IMR-90 (cell line): ENCODE data around the gene SNAP25. TPM values are rescaled to one million over a fixed set of nuclear protein-coding genes. Genes with fewer than 3 reads are reported as not detected.

Experiments used
- ATAC-seq: fragments of 200-7000 bp; cut with Tn5 transposase; 2 replicates; pipeline ENCODE4 v1.9.1; 2020; ENCODE audit warnings: low read depth, mild to moderate bottlenecking, moderate library complexity
- BruUV-seq: library from RNA; stranded (reverse); fragments of 400-500 nt; replicated peaks from 2 replicates; lab custom pipeline; 2021; lab: Mats Ljungman, UMichigan
- CTCF ChIA-PET: fragments of 300-600 bp; formaldehyde crosslinking; extraction: SDS; loops from one replicate; lab custom pipeline; 2021; ENCODE audit warnings: antibody characterized with exemption; lab: Yijun Ruan, JAX
- POLR2A ChIA-PET: fragments of 300-600 bp; sonication (Branson Sonifier 250); formaldehyde crosslinking; loops from one replicate; lab custom pipeline; 2022; ENCODE audit warnings: antibody characterized with exemption; ENCODE audit not compliant: unreplicated experiment; lab: Charles Lee
- DNase-seq: peaks from one replicate; pipeline ENCODE4 v3.0.0; 2013
- H2AFZ ChIP-seq: replicated peaks from 2 replicates; pipeline ENCODE3; 2013; ENCODE audit warnings: low read length, mild to moderate bottlenecking; ENCODE audit not compliant: poor library complexity
- H2AK5ac ChIP-seq: 2 replicates; pipeline ENCODE4 v1.6.1; 2013; ENCODE audit warnings: low read depth, low read length, inconsistent platforms
- H2AK9ac ChIP-seq: replicated peaks from 2 replicates; pipeline ENCODE3; 2013; ENCODE audit warnings: mild to moderate bottlenecking, low read depth, low read length, moderate library complexity; ENCODE audit not compliant: poor library complexity
- H2BK120ac ChIP-seq: 2 replicates; pipeline ENCODE4 v1.6.1; 2013; ENCODE audit warnings: low read depth, low read length, inconsistent platforms
- H2BK15ac ChIP-seq: 3 replicates; pipeline ENCODE4 v1.6.1; 2013; ENCODE audit warnings: low read depth, low read length, inconsistent platforms
- H2BK20ac ChIP-seq: 2 replicates; pipeline ENCODE4 v1.6.1; 2013; ENCODE audit warnings: low read depth, mild to moderate bottlenecking, inconsistent platforms, low read length, moderate library complexity
- H2BK5ac ChIP-seq: 2 replicates; pipeline ENCODE4 v1.6.1; 2013; ENCODE audit warnings: mild to moderate bottlenecking, low read depth, low read length, inconsistent platforms; ENCODE audit not compliant: poor library complexity, severe bottlenecking
- H3K14ac ChIP-seq: replicated peaks from 2 replicates; pipeline ENCODE4 v1.6.1; 2013; ENCODE audit warnings: low read depth, low read length, inconsistent platforms
- H3K18ac ChIP-seq: 2 replicates; pipeline ENCODE4 v1.6.1; 2013; ENCODE audit warnings: low read depth, low read length, control low read depth
- H3K23ac ChIP-seq: 2 replicates; pipeline ENCODE4 v1.6.1; 2013; ENCODE audit warnings: low read depth, low read length, inconsistent platforms
- H3K27ac ChIP-seq: 2 replicates; pipeline ENCODE4 v1.5.1; 2013; ENCODE audit warnings: mild to moderate bottlenecking, control low read depth, low read length; ENCODE audit not compliant: insufficient read depth
- H3K27me3 ChIP-seq: 2 replicates; pipeline ENCODE4 v1.6.1; 2013; ENCODE audit warnings: low read length; ENCODE audit not compliant: control insufficient read depth, insufficient read depth
- H3K36me3 ChIP-seq: 2 replicates; pipeline ENCODE4 v1.6.1; 2013; ENCODE audit warnings: low read length, mixed read lengths; ENCODE audit not compliant: control insufficient read depth, insufficient read depth
- H3K4ac ChIP-seq: 2 replicates; pipeline ENCODE4 v1.6.1; 2013; ENCODE audit warnings: low read depth, low read length, inconsistent platforms
- H3K4me1 ChIP-seq: 2 replicates; pipeline ENCODE4 v1.6.1; 2013; ENCODE audit warnings: low read length, mixed read lengths; ENCODE audit not compliant: control insufficient read depth, insufficient read depth
- H3K4me2 ChIP-seq: 2 replicates; pipeline ENCODE4 v1.6.1; 2013; ENCODE audit warnings: low read depth, mild to moderate bottlenecking, control low read depth, low read length, moderate library complexity
- H3K4me3 ChIP-seq: 2 replicates; pipeline ENCODE4 v1.5.1; 2013; ENCODE audit warnings: low read depth, mild to moderate bottlenecking, control low read depth, low read length, moderate library complexity; ENCODE audit not compliant: insufficient read depth
- H3K56ac ChIP-seq: 2 replicates; pipeline ENCODE4 v1.6.1; 2013; ENCODE audit warnings: low read length, inconsistent platforms; ENCODE audit not compliant: insufficient read depth; ENCODE audit errors: extremely low read depth
- H3K79me1 ChIP-seq, 2 experiments: 2 replicates each; pipeline ENCODE4 v1.6.1; 2013; ENCODE audit warnings: low read length in 2 of 2, inconsistent platforms in 1 of 2, low read depth in 1 of 2
- H3K9ac ChIP-seq: 2 replicates; pipeline ENCODE4 v1.6.1; 2013; ENCODE audit warnings: low read depth, low read length, control low read depth
- H3K9me1 ChIP-seq: 2 replicates; pipeline ENCODE4 v1.6.1; 2013; ENCODE audit warnings: low read length, inconsistent platforms; ENCODE audit not compliant: insufficient read depth
- H3K9me3 ChIP-seq: 2 replicates; pipeline ENCODE4 v1.6.1; 2013; ENCODE audit warnings: low read length; ENCODE audit not compliant: control insufficient read depth, insufficient read depth
- H4K20me1 ChIP-seq: 2 replicates; pipeline ENCODE4 v1.6.1; 2013; ENCODE audit warnings: low read length, inconsistent platforms; ENCODE audit not compliant: insufficient read depth
- H4K5ac ChIP-seq: 2 replicates; pipeline ENCODE4 v1.6.1; 2013; ENCODE audit warnings: mild to moderate bottlenecking, low read depth, low read length, control low read depth
- H4K8ac ChIP-seq, 2 experiments: 2 replicates each; pipeline ENCODE4 v1.6.1; 2013; ENCODE audit warnings: low read depth in 2 of 2, low read length in 2 of 2, control low read depth in 1 of 2, inconsistent platforms in 1 of 2
- H4K91ac ChIP-seq: 2 replicates; pipeline ENCODE4 v1.6.1; 2013; ENCODE audit warnings: low read depth, low read length, inconsistent platforms; ENCODE audit not compliant: insufficient read depth
- NFE2L2 ChIP-seq: fragments of 150-350 bp; IDR thresholded peaks from 2 replicates; pipeline ENCODE4 v1.6.1; 2016; ENCODE audit warnings: low read depth, mild to moderate bottlenecking, low read length
- SMC3 ChIP-seq: fragments of 150-350 bp; IDR thresholded peaks from 2 replicates; pipeline ENCODE4 v1.6.1; 2016; ENCODE audit warnings: low read depth, mild to moderate bottlenecking, antibody characterized with exemption, low read length, moderate library complexity
- dilution Hi-C: fragments of 300-500 bp; cut with HindIII; formaldehyde crosslinking; loops from one replicate; pipeline ENCODE4 v1.14.3; 2018; ENCODE audit warnings: low sequenced_read_pairs; ENCODE audit not compliant: unreplicated experiment
- in situ Hi-C: fragments of 300-500 bp; cut with MboI; formaldehyde crosslinking; loops from 3 replicates; pipeline ENCODE4 v1.14.3; 2019; ENCODE audit warnings: low sequenced_read_pairs, inconsistent platforms, mixed read lengths
- intact Hi-C: fragments of 100-400 bp; cut with micrococcal nuclease; formaldehyde crosslinking; loops from 2 replicates; pipeline ENCODE4 v1.10.0; 2022
- polyA plus RNA-seq, 3 experiments: library from polyadenylated mRNA; depleted of rRNA; stranded (reverse); fragments of >200 nt; gene quantifications; 2 replicates each; pipeline ENCODE4 v1.2.3, GENCODE V29; 2012; ENCODE audit warnings: low replicate concordance in 1 of 3
- total RNA-seq: library from RNA; depleted of rRNA; stranded (reverse); fragments of >200 nt; gene quantifications from 2 replicates; pipeline ENCODE4 v1.2.3, GENCODE V29; 2012

SNAP25 gene
- total and polyA plus RNA-seq, 2 of the 4 experiments (the other 2 are of a cell fraction): 1.1 to 2.8 TPM

GRCh38 chr20:10200330-10200729 lies 18.3 kb upstream of the SNAP25 start:
- Histone ChIP-seq H3K4me3 (no peak overlapping the region), H4K8ac (no peak overlapping the region), H3K56ac (no peak overlapping the region), H3K4ac (no peak overlapping the region), H2BK20ac (no peak overlapping the region), H3K27ac (peak overlapping the region; percentile 44; the same call in 1 of the 2 replicates), H3K36me3 (no peaks in the 10 kb centered on the region), H3K4me2 (peak overlapping the region; percentile 73; the same call in 1 of the 2 replicates), H3K14ac (no peak overlapping the region), H3K4me1 (no peaks in the 10 kb centered on the region), H2AK5ac (no peak overlapping the region), H3K27me3 (no peaks in the 10 kb centered on the region; the same call in 1 of the 2 replicates), H2AFZ (no peak overlapping the region), H3K9me3 (no peaks in the 10 kb centered on the region), H2BK120ac (peak overlapping the region; percentile 77; the same call in 1 of the 2 replicates), H2BK15ac (no peak overlapping the region), H3K18ac (peak overlapping the region; percentile 78), H3K23ac (no peak overlapping the region), H4K91ac (no peak overlapping the region), H2BK5ac (peak overlapping the region; percentile 75), H3K79me1 (no peaks in the 10 kb centered on the region), H4K5ac (no peak overlapping the region), H2AK9ac (no peak overlapping the region), H3K9ac (no peak overlapping the region), H4K20me1 (no peaks in the 10 kb centered on the region), H3K9me1 (no peaks in the 10 kb centered on the region)
- intact Hi-C loops: loop anchor here (2.0 kb wide), 1 partner anchor 16 kb away; no protein-coding TSS in a partner anchor
- in situ Hi-C loops: no loop called here
- POLR2A ChIA-PET: no interaction called here
- dilution Hi-C loops: no loop called here
- DNase-seq: peak; percentile 63
- CTCF ChIA-PET: interaction anchor here (1.0 kb wide), 1 partner anchor 21 kb away, joined by 3 read pairs; no protein-coding TSS in a partner anchor
- ATAC-seq: peak; percentile 91
- TF ChIP-seq NFE2L2: 0 out of 2 replicates have a peak, but pooled peaks have one; percentile 10
- TF ChIP-seq SMC3: no peak
- BruUV-seq: no TSS peak
